Measurements from ENCODE around the gene OLFM1. TPM values are rescaled to one million over a fixed set of nuclear protein-coding genes. Genes with fewer than 3 reads are reported as not detected.

OLFM1 gene
- polyA plus RNA-seq, 1 donor = 5.8 TPM

GRCh38 chr9:135076876-135077430 lies 10.5 kb upstream of the OLFM1 start:
- DNase-seq = no peak

GRCh38 chr9:135077497-135078200 lies 9.8 kb upstream of the OLFM1 start:
- peak; percentile 29 for DNase-seq

DNA sequence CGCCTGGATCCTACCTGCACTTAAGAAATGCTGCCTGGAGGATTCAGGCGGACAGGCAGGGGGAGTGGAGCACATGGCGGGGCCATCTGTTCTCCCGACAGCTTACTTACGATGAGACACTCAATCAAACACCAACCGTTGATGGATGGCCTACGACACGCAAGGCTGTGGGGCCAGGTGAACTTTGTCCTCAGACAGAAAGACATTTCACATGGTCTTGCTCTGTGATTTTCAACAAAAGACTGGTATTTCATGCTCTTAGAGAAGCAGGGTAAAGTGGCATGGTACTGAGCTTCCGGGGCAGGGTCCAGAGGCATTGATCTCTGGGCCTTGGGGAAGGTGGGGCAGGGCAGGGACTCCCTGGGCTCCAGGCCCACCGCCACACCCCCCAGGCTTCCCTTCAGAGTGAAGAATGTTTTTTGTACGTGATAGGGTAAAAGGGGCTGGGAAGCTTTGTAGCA lies 9.1 kb upstream of the OLFM1 start:
- DNase-seq = no peak

DNA sequence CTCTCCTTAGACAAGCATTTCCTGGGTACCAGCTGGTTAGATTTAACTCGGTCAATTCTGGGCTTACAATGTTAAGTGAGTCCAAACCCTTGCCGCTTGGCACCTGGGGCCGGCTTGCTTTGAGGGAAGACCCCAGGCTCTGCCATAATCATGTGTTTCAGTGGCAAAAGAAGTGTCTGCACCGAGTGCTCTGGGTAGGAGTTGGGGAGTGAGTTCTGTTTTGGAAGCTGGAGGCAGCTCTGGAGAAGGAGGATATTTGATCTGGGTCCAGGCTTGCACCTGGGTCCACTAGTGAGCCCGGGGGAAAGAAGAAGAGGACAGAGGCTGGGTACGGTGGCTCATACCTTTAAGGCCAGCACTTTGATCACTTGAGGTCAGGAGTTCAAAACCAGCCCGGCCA lies 8.4 kb upstream of the OLFM1 start:
- DNase-seq = no peak

GRCh38 chr9:135079676-135080075 lies 7.8 kb upstream of the OLFM1 start:
- DNase-seq = no peak

DNA sequence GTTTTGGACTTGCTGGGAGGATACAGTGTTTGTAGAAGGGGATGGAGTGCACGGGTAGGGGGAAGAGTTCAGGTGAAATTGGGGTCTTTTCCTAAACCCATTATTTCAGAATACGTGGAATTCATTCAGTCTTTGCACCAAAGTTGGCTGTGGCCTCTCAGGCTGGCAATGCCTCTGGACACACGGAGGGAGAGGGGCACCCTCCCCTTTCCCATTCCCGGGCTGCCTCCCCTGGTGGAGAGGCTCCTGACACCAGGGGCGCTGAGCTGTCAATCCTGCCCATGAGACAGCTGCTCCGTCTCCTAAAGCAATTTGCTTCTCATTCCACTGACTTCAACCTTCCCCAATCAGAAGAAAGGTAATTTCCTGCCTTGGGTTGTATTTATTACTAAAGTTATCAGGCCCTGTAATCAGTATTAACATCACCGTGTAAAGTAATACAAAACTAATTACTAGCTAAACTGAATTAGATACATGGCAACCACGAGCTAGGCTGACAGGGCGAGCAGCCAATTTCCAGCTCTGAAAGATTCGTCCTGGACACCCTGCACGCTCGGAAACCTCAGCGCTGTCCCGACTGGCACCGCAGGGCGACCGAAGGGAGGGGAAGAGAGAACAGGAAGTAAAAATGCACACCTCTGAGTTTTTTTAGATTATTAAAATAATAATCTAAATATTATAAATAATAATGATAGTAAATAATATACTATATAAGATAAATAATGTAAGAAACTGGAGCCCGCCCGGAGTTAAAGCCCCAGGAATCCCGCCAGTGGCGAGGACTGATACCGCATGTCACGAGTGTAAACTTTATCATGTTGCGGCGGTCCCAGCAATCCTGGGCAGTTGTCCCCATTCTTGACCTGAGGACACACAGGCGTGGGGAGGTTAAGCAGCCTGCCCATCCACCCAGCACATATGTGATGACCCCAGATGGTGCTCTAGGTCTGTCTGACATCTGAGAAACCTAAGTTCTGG lies 6.9 kb upstream of the OLFM1 start:
- no peak for DNase-seq

DNA sequence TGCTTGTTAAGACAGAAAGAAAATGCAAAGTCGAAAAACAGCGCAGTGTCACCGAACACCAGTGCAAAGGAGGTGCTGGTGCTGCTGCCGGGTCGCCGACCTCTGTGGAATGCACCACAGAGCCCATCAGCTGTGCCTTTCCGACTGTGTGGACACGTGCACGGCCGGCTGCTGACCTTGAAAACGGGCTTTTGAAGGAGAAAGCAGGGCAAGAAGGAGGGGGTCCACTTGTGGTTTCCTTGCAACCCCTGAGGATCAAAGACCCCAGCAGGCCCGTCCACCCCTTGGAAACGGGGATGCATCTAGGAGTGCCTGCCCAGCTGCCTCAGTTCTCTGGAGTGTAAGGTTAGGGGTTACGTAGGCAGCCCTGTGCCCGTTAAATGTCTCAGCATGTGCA lies 6.2 kb upstream of the OLFM1 start:
- no peak for DNase-seq

GRCh38 chr9:135081731-135082130 lies 5.7 kb upstream of the OLFM1 start:
- no peak for DNase-seq

DNA sequence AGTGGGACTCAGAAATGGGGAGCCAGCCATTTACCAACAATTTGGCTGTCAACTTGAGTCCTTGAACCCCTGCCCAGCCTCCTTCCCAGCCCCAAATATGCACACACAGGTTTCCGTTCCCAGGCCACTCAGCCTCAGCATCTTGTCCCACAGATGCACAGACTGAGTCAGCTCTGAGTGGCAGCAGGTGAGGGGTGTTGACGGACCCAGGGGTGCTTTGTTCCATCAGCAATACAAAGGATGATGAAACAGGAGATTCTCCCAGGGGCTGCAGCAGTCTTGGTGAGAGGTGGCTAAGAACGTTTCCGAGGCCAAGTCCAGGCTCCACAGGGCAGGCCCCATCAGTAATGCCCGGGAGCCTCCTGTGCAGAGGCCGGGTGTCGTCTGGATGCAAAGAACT lies 4.9 kb upstream of the OLFM1 start:
- DNase-seq = no peak

GRCh38 chr9:135083241-135083810 lies 4.1 kb upstream of the OLFM1 start:
- DNase-seq = no peak

GRCh38 chr9:135083831-135084230 lies 3.6 kb upstream of the OLFM1 start:
- no peak for DNase-seq

DNA sequence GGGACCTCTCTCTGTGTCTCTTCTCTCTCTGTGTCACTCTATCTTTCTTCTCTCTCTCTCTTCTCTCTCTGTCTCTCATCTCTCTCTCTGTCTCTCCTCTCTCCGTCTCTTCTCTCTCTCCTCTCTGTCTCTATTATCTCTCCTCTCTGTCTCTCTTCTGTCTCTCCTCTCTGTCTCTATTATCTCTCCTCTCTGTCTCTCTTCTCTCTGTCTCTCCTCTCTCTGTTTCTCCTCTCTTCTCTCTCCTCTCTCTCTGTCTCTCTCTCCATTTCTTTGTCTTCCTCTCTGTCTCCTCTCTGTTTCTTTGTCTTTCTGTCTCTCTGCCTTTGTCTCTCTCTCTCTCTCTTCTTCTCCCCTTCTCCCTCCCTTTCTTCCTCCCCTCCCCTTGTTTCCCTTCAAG lies 3.2 kb upstream of the OLFM1 start:
- no peak for DNase-seq

- DNase-seq = no peak
These were observed 2.3 kb upstream of the OLFM1 start for GRCh38 chr9:135084881-135085760.

- DNase-seq = peak; percentile 79
These were observed 1.5 kb upstream of the OLFM1 start for GRCh38 chr9:135085830-135086546.

- no peak for DNase-seq
These were observed 625 bp upstream of the OLFM1 start for GRCh38 chr9:135086597-135087488.

GRCh38 chr9:135087899-135088347 lies 455 bp downstream of the OLFM1 start:
- no peak for DNase-seq

DNA sequence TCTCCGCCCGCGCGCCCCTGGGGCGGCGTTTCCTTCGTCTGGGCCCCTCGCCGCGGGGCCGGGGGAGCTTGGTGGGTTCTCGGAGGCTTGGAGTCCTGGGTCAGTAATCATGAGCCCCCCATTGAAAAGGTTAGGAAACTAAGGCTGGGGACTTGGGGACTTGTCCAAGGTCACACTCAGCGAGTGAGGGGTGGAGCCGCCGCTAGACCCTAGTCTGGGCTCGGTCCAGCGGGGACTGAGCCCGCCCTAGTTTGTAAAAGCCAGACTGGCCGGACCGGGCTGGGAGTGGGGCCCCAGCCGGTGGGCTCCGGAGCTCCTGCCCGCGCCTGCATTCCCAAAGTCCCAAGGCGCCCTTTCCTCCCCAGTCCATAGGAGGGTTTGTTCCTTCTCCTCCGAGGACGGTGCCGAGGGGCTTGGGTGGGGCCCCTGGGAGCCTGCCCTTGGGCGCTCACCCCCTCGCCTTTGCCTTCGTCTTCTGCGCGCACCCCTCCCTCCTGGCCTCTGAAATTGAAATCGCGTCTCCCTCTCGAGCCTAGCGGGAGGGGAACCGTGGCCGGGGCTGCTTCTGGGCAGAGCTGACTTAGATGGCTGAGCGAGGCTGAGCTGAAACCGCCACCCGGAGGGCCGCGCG lies 995 bp downstream of the OLFM1 start:
- no peak for DNase-seq

DNA sequence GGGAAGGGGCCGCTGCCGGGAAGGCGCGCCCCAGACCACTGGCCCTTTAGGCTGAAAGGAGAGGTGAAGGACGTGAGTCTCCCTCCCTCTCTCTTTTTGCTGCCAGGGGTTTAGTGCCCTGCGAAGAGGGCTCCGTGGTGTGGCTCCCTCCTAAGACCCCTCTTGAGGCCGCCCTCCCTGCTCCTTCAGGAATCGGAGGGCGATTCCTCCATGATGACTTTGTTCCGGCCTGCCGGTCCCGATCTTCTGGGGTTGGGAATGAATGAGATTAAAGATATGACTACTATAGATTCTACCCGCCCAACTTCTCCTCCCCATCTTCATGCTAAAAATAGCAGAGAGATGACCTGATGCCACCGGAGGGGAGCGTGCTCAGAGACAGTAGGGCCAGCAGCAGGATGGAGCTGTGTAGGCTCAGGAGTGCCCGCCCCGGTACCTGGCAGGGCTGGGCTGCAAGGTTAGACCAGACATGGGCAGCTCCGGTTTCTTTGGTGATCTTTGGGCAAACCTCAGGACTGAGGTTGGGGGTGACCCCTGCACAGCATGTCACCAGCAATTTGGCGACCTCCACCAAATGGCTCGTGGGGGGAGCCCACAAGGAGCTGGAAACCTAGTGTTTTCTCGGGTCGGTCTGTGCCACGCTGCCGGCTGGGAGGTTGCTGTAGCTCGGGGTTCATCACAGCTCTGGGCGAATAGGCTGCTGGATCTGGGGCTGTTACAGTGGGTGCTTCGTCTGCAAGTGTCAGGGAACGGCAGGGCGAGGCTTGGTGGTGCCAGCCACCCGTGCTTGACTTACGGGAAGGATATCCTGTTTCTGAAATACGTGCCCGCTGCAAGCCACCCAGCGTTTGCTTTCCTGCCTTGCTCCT lies 1.7 kb downstream of the OLFM1 start:
- DNase-seq = no peak

- DNase-seq = no peak
These were observed 2.6 kb downstream of the OLFM1 start for GRCh38 chr9:135090081-135090480.
